ENCODE measurements around the gene CTSL.

The CTSL gene

GRCh38 chr9:87685441-87685840 is 40.5 kb upstream of the CTSL start:
- no peaks in the 10 kb centered on the region for H3K9me3 ChIP-seq (ENCODE audit: control insufficient read depth, insufficient read depth, low read depth, low read length)
- H3K36me3 ChIP-seq (ENCODE audit: control insufficient read depth in 2 of 2, insufficient read depth in 1 of 2, low read length in 2 of 2), result peaks cover 0 to 35% of the 10 kb centered on the region in 2 experiments; a peak in 1 of 3 replicates
- H3K4me1 ChIP-seq (ENCODE audit: control insufficient read depth, insufficient read depth, low read length), result no peaks in the 10 kb centered on the region
- H3K4me3 ChIP-seq (ENCODE audit: low read depth, low read length), result no peak overlapping the region
- CTCF ChIA-PET, result interaction anchor here (0.8 to 2.5 kb wide), 8 partner anchors 12 to 356 kb away, joined by 3 to 12 read pairs (median 4); partner anchors contain the start of gene CTSL
- no peak for TF ChIP-seq ZNF292 (tag by site-specific recombination; IDR thresholded peaks at IDR 0.05; ENCODE audit: borderline replicate concordance, low read depth)
- POLR2A ChIA-PET, result no interaction called here
- no peak overlapping the region for H3K27ac ChIP-seq (ENCODE audit: extremely low read depth, low read depth, low read length)

- no peak overlapping the region for H3K27ac ChIP-seq (ENCODE audit: extremely low read depth, low read depth, low read length)
- ChIA-PET POLR2A (no interaction called here), CTCF (interaction anchor here (1.6 kb wide), 1 partner anchor 356 kb away, joined by 3 read pairs; no protein-coding TSS in a partner anchor)
- H3K4me3 ChIP-seq (ENCODE audit: low read depth, low read length), result no peak overlapping the region
- no peaks in the 10 kb centered on the region for H3K4me1 ChIP-seq (ENCODE audit: control insufficient read depth, insufficient read depth, low read length)
- H3K9me3 ChIP-seq (ENCODE audit: control insufficient read depth, insufficient read depth, low read depth, low read length), result no peaks in the 10 kb centered on the region
- TF ChIP-seq OVOL3 (tag by site-specific recombination; IDR thresholded peaks at IDR 0.05) (no peak), PATZ1 (tag by site-specific recombination; IDR thresholded peaks at IDR 0.05) (no peak), GLIS2 (tag by site-specific recombination; IDR thresholded peaks at IDR 0.05) (no peak), ZNF670 (tag by site-specific recombination; IDR thresholded peaks at IDR 0.05; ENCODE audit: low read depth) (no peak), ZNF394 (tag by site-specific recombination; IDR thresholded peaks at IDR 0.05; ENCODE audit: borderline replicate concordance) (no peak), ZFHX2 (tag by site-specific recombination; conservative IDR thresholded peaks at IDR 0.05) (no peak), ZNF404 (tag by site-specific recombination; IDR thresholded peaks at IDR 0.05) (no peak), ZNF701 (tag by site-specific recombination; IDR thresholded peaks at IDR 0.05) (no peak), YY2 (tag by site-specific recombination; IDR thresholded peaks at IDR 0.05) (no peak), ZNF350 (tag by site-specific recombination; IDR thresholded peaks at IDR 0.05) (no peak), ZNF626 (tag by site-specific recombination; IDR thresholded peaks at IDR 0.05) (no peak), REPIN1 (tag by site-specific recombination; IDR thresholded peaks at IDR 0.05; ENCODE audit: low read depth) (no peak), ZNF48 (tag by site-specific recombination; IDR thresholded peaks at IDR 0.05) (no peak)
- TF ChIP-seq, protein P1, sequence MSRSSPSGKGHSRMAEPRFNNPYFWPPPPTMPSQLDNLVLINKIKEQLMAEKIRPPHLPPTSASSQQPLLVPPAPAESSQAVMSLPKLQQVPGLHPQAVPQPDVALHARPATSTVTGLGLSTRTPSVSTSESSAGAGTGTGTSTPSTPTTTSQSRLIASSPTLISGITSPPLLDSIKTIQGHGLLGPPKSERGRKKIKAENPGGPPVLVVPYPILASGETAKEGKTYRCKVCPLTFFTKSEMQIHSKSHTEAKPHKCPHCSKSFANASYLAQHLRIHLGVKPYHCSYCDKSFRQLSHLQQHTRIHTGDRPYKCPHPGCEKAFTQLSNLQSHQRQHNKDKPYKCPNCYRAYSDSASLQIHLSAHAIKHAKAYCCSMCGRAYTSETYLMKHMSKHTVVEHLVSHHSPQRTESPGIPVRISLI (tag by site-specific recombination; IDR thresholded peaks at IDR 0.05), result no peak
- H3K36me3 ChIP-seq (ENCODE audit: control insufficient read depth in 2 of 2, insufficient read depth in 1 of 2, low read length in 2 of 2), result peaks cover 0 to 32% of the 10 kb centered on the region in 2 experiments; a peak in 1 of 3 replicates
Measured at GRCh38 chr9:87685871-87686519, 39.9 kb upstream of the CTSL start.

GRCh38 chr9:87686520-87687090 is 39.3 kb upstream of the CTSL start:
- H3K4me1 ChIP-seq (ENCODE audit: control insufficient read depth, insufficient read depth, low read length), result no peaks in the 10 kb centered on the region
- no peaks in the 10 kb centered on the region for H3K9me3 ChIP-seq (ENCODE audit: control insufficient read depth, insufficient read depth, low read depth, low read length)
- CTCF ChIA-PET, result interaction anchor here (0.6 to 1.6 kb wide), 2 partner anchors 25 to 355 kb away, joined by 3 read pairs; no protein-coding TSS in a partner anchor
- H3K4me3 ChIP-seq (ENCODE audit: low read depth, low read length), result no peak overlapping the region
- H3K36me3 ChIP-seq (ENCODE audit: control insufficient read depth in 2 of 2, insufficient read depth in 1 of 2, low read length in 2 of 2), result peaks cover 0 to 27% of the 10 kb centered on the region in 2 experiments; a peak in 1 of 3 replicates
- no peak overlapping the region for H3K27ac ChIP-seq (ENCODE audit: extremely low read depth, low read depth, low read length)
- POLR2A ChIA-PET, result no interaction called here
- TF ChIP-seq, protein P2, sequence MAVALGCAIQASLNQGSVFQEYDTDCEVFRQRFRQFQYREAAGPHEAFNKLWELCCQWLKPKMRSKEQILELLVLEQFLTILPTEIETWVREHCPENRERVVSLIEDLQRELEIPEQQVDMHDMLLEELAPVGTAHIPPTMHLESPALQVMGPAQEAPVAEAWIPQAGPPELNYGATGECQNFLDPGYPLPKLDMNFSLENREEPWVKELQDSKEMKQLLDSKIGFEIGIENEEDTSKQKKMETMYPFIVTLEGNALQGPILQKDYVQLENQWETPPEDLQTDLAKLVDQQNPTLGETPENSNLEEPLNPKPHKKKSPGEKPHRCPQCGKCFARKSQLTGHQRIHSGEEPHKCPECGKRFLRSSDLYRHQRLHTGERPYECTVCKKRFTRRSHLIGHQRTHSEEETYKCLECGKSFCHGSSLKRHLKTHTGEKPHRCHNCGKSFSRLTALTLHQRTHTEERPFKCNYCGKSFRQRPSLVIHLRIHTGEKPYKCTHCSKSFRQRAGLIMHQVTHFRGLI (tag by site-specific recombination; IDR thresholded peaks at IDR 0.05), result no peak
- TF ChIP-seq ZNF664 (tag by site-specific recombination; IDR thresholded peaks at IDR 0.05), result no peak
- TF ChIP-seq, protein P3, sequence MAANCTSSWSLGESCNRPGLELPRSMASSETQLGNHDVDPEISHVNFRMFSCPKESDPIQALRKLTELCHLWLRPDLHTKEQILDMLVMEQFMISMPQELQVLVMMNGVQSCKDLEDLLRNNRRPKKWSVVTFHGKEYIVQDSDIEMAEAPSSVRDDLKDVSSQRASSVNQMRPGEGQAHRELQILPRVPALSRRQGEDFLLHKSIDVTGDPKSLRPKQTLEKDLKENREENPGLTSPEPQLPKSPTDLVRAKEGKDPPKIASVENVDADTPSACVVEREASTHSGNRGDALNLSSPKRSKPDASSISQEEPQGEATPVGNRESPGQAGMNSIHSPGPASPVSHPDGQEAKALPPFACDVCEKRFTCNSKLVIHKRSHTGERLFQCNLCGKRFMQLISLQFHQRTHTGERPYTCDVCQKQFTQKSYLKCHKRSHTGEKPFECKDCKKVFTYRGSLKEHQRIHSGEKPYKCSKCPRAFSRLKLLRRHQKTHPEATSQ (tag by site-specific recombination; IDR thresholded peaks at IDR 0.05), result no peak
- TF ChIP-seq ZFP41 (tag by site-specific recombination; IDR thresholded peaks at IDR 0.05; ENCODE audit: borderline replicate concordance), result no peak
- TF ChIP-seq, protein P1 (tag by site-specific recombination; IDR thresholded peaks at IDR 0.05), result no peak
- no peak for TF ChIP-seq ZNF324 (tag by site-specific recombination; IDR thresholded peaks at IDR 0.05)
